CD14-positive monocyte (primary cell): ENCODE results near the gene MARVELD1. TPM values are rescaled to one million over a fixed set of nuclear protein-coding genes. Genes with fewer than 3 reads are reported as not detected.

Source experiments
- DNase-seq, 3 donors: peaks; one replicate each; pipeline ENCODE4 v3.0.0-alpha.2; 2011 to 2022
- H2AFZ ChIP-seq: 2 replicates; pipeline ENCODE4 v1.6.0; 2012; ENCODE audit warnings: mild to moderate bottlenecking, low read depth, low read length, inconsistent platforms; ENCODE audit not compliant: insufficient read depth, poor library complexity, severe bottlenecking
- H3K27ac ChIP-seq, 2 donors: 1 replicate in 1 of 2; 2 replicates in 1 of 2; pipeline ENCODE4 v1.5.1; 2012 to 2013; ENCODE audit warnings: low read length in 2 of 2, control low read depth in 1 of 2, inconsistent platforms in 1 of 2, low read depth in 1 of 2, mild to moderate bottlenecking in 1 of 2
- H3K27me3 ChIP-seq, 2 donors: one replicate each; pipeline versions ENCODE4 v1.6.0 to v1.6.1; 2011 to 2013; ENCODE audit warnings: low read length in 2 of 2; ENCODE audit not compliant: control insufficient read depth in 2 of 2, insufficient read depth in 2 of 2
- H3K36me3 ChIP-seq, 2 donors: replicated peaks in 1 of 2; 1 replicate in 1 of 2; 2 replicates in 1 of 2; pipeline versions ENCODE4 v1.5.1 to v1.6.1; 2012 to 2013; ENCODE audit warnings: low read length in 2 of 2, control low read depth in 1 of 2, inconsistent platforms in 1 of 2, mild to moderate bottlenecking in 1 of 2; ENCODE audit not compliant: insufficient read depth in 2 of 2, control insufficient read depth in 1 of 2
- H3K4me1 ChIP-seq, 2 donors: 1 replicate in 1 of 2; 2 replicates in 1 of 2; pipeline versions ENCODE4 v1.5.1 to v1.6.1; 2012 to 2013; ENCODE audit warnings: low read length in 2 of 2, control low read depth in 1 of 2, inconsistent platforms in 1 of 2, mild to moderate bottlenecking in 1 of 2, moderate library complexity in 1 of 2; ENCODE audit not compliant: insufficient read depth in 2 of 2, control insufficient read depth in 1 of 2
- H3K4me2 ChIP-seq: replicated peaks from 2 replicates; pipeline ENCODE3; 2012; ENCODE audit warnings: low read length, moderate library complexity, mild to moderate bottlenecking; ENCODE audit not compliant: poor library complexity, severe bottlenecking; ENCODE audit errors: extremely low read depth
- H3K4me3 ChIP-seq, 3 experiments: fragments of 200-600 bp in 1 of 3; sonication (generic) in 1 of 3; replicated peaks in 1 of 3; 1 replicate in 2 of 3; 2 replicates in 1 of 3; pipeline ENCODE4 v1.5.1; 2011 to 2013; ENCODE audit warnings: low read length in 3 of 3, mild to moderate bottlenecking in 3 of 3, control low read depth in 2 of 3, low read depth in 2 of 3, inconsistent platforms in 1 of 3, moderate library complexity in 1 of 3
- H3K79me2 ChIP-seq: 2 replicates; pipeline ENCODE4 v1.6.0; 2012; ENCODE audit warnings: mild to moderate bottlenecking, control low read depth, inconsistent platforms, low read length, moderate library complexity; ENCODE audit not compliant: insufficient read depth
- H3K9ac ChIP-seq: 2 replicates; pipeline ENCODE4 v1.6.0; 2017; ENCODE audit warnings: low read length, mild to moderate bottlenecking; ENCODE audit not compliant: insufficient read depth, poor library complexity, severe bottlenecking
- H3K9me3 ChIP-seq, 2 donors: replicated peaks in 1 of 2; 1 replicate in 1 of 2; 2 replicates in 1 of 2; pipeline versions ENCODE4 v1.5.1 to v1.6.1; 2012 to 2013; ENCODE audit warnings: low read length in 2 of 2, control low read depth in 1 of 2; ENCODE audit not compliant: control insufficient read depth in 1 of 2, insufficient read depth in 1 of 2
- H4K20me1 ChIP-seq: 2 replicates; pipeline ENCODE4 v1.6.0; 2012; ENCODE audit warnings: mild to moderate bottlenecking, low read length, control low read depth, moderate library complexity; ENCODE audit not compliant: insufficient read depth
- H3K27ac Mint-ChIP-seq, 7 donors: one replicate each; pipeline ENCODE4 v1.8.0; 2020; ENCODE audit warnings: mild to moderate bottlenecking in 7 of 7, mixed read lengths in 7 of 7, moderate library complexity in 6 of 7, inconsistent platforms in 2 of 7
- H3K27me3 Mint-ChIP-seq, 3 donors: one replicate each; pipeline ENCODE4 v1.8.0; 2021 to 2022; ENCODE audit warnings: low read depth in 3 of 3, mild to moderate bottlenecking in 3 of 3, mixed read lengths in 3 of 3, moderate library complexity in 3 of 3, inconsistent platforms in 1 of 3
- H3K36me3 Mint-ChIP-seq, 2 donors: one replicate each; pipeline ENCODE4 v1.8.0; 2020; ENCODE audit warnings: mixed read lengths in 2 of 2, inconsistent platforms in 1 of 2, mild to moderate bottlenecking in 1 of 2
- H3K4me1 Mint-ChIP-seq: one replicate; pipeline ENCODE4 v1.8.0; 2020; ENCODE audit warnings: mild to moderate bottlenecking, mixed read lengths
- H3K4me3 Mint-ChIP-seq, 2 donors: one replicate each; pipeline ENCODE4 v1.8.0; 2020; ENCODE audit warnings: mild to moderate bottlenecking in 2 of 2, mixed read lengths in 2 of 2, moderate library complexity in 1 of 2
- H3K9me3 Mint-ChIP-seq, 7 donors: one replicate each; pipeline ENCODE4 v1.8.0; 2020 to 2022; ENCODE audit warnings: mixed read lengths in 7 of 7, mild to moderate bottlenecking in 6 of 7, moderate library complexity in 6 of 7, inconsistent platforms in 2 of 7
- CTCF ChIP-seq: fragments of 200-600 bp; IDR thresholded peaks from one replicate; pipeline ENCODE4 v1.8.0; 2022; ENCODE audit warnings: antibody characterized with exemption, mild to moderate bottlenecking
- WGBS: methylation state at CpG from one replicate; pipeline ENCODE4 v1.1.5; 2013; ENCODE audit warnings: missing lambda C conversion rate; ENCODE audit not compliant: insufficient coverage; 5-methylcytosine and 5-hydroxymethylcytosine counted together
- intact Hi-C, 2 donors: fragments of 100-400 bp; cut with micrococcal nuclease; formaldehyde crosslinking; loops; one replicate each; pipeline versions ENCODE4 v1.15.0 to v1.15.1; 2023
- polyA plus RNA-seq, 3 donors: library from polyadenylated mRNA; depleted of rRNA in 1 of 3; unstranded in 2 of 3; stranded (reverse) in 1 of 3; fragments of 300-500 nt in 2 of 3; fragments of >200 nt in 1 of 3; fragmentation: Illumina TruSeq in 2 of 3; gene quantifications; 1 replicate in 2 of 3; 2 replicates in 1 of 3; pipeline ENCODE4 v1.2.3, GENCODE V29; 2012 to 2021

Gene MARVELD1
- polyA plus RNA-seq, 3 donors: 3.7 to 28.0 (median 9.2) TPM

- H3K4me2 ChIP-seq: no peak overlapping the region
- H3K36me3 ChIP-seq: peaks cover 0 to 4% of the 10 kb centered on the region in 2 donors
- H3K27me3 ChIP-seq: no peaks in the 10 kb centered on the region
- DNase-seq: peak; percentile 71 to 89 (median 82)
- TF ChIP-seq CTCF: no peak
- H3K27ac Mint-ChIP-seq: peak overlapping the region; percentile 74 to 94 (median 91)
- H3K27ac ChIP-seq: peak overlapping the region in 1 of 2 donors; percentile 50
- H3K27me3 Mint-ChIP-seq: no peaks in the 10 kb centered on the region
- peaks cover 5 to 8% of the 10 kb centered on the region in 2 donors for H3K36me3 Mint-ChIP-seq
- no peak overlapping the region for H3K4me3 Mint-ChIP-seq
- 60% methylated on average over 1 of the region's 5 CpGs for WGBS
- intact Hi-C loops: no loop called here
- no peak overlapping the region for H2AFZ ChIP-seq
- peaks cover 15 to 18% of the 10 kb centered on the region in 2 donors for H3K4me1 ChIP-seq
- H3K9ac ChIP-seq: no peak overlapping the region
- H3K9me3 Mint-ChIP-seq: peaks cover 0 to 5% (median 0%) of the 10 kb centered on the region in 7 donors
- H3K79me2 ChIP-seq: no peaks in the 10 kb centered on the region
- H3K4me1 Mint-ChIP-seq: peaks cover 16% of the 10 kb centered on the region
- no peaks in the 10 kb centered on the region for H3K9me3 ChIP-seq
- H3K4me3 ChIP-seq: no peak overlapping the region
- H4K20me1 ChIP-seq: no peaks in the 10 kb centered on the region
Measured at GRCh38 chr10:97724341-97724941, 10.9 kb downstream of the MARVELD1 start.

DNA sequence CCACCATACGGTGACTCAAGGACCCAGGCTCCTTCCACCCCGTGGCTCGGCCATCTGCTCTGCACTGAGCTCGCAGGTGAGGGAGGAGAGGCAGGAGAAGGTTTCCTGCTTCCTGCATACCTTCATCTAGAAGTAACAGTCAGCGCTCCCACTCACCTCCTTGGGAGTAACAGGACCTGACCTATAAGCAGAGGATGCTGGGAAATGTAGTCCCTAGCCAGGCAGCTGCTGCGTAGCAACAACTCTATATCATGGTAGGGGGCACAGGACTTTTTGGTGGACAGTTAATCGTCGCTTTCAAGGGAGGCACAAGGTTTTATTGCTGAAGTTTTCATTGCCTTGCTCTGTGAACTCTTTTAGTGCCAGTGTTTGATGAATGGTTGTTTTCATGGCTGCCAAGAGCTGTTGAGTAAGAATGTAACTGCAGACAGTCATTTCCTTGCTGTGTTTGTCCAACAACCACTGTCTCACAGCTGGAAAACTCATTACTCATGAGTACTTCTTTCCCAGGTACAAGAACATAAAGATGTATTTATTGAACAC lies 13.2 kb downstream of the MARVELD1 start:
- Histone ChIP-seq H4K20me1 (no peaks in the 10 kb centered on the region), H3K36me3 (no peaks in the 10 kb centered on the region), H3K4me1 (peaks cover 15 to 18% of the 10 kb centered on the region in 2 donors), H3K27me3 (no peaks in the 10 kb centered on the region), H3K9me3 (no peaks in the 10 kb centered on the region), H2AFZ (no peak overlapping the region), H3K27ac (no peak overlapping the region), H3K4me2 (no peak overlapping the region), H3K9ac (no peak overlapping the region), H3K79me2 (no peaks in the 10 kb centered on the region), H3K4me3 (no peak overlapping the region)
- H3K27ac Mint-ChIP-seq: no peak overlapping the region
- H3K36me3 Mint-ChIP-seq: peaks cover 3 to 4% of the 10 kb centered on the region in 2 donors
- no peak for TF ChIP-seq CTCF
- H3K4me1 Mint-ChIP-seq: peaks cover 16% of the 10 kb centered on the region
- peaks cover 0 to 2% (median 0%) of the 10 kb centered on the region in 3 donors for H3K27me3 Mint-ChIP-seq
- DNase-seq: no peak
- H3K4me3 Mint-ChIP-seq: no peak overlapping the region
- intact Hi-C loops: no loop called here
- H3K9me3 Mint-ChIP-seq: peaks cover 0 to 5% (median 0%) of the 10 kb centered on the region in 7 donors
- 92% methylated on average over 3 of the region's 8 CpGs for WGBS
